GM23248 (cell line): ENCODE results near the gene HOXC11. TPM values are rescaled to one million over a fixed set of nuclear protein-coding genes. Genes with fewer than 3 reads are reported as not detected.

ENCODE experiments used
- DNase-seq: peaks from one replicate; pipeline ENCODE4 v3.0.0-alpha.2; 2015
- H2AFZ ChIP-seq: fragments of 200-600 bp; sonication (generic); 2 replicates; pipeline ENCODE4 v1.6.1; 2016; ENCODE audit warnings: antibody characterized with exemption
- H3F3A ChIP-seq: fragments of 200-600 bp; sonication (generic); 2 replicates; pipeline ENCODE4 v1.6.1; 2016; ENCODE audit warnings: mild to moderate bottlenecking, antibody characterized with exemption, mixed run types; ENCODE audit not compliant: insufficient read depth
- H3K27ac ChIP-seq: fragments of 200-600 bp; sonication (generic); 2 replicates; pipeline ENCODE4 v1.5.1; 2016; ENCODE audit warnings: mild to moderate bottlenecking
- H3K27me3 ChIP-seq: fragments of 200-600 bp; sonication (generic); replicated peaks from 2 replicates; pipeline ENCODE4 v1.6.1; 2016; ENCODE audit warnings: mild to moderate bottlenecking; ENCODE audit not compliant: insufficient read depth
- H3K36me3 ChIP-seq: fragments of 200-600 bp; sonication (generic); 2 replicates; pipeline ENCODE4 v1.6.1; 2016; ENCODE audit warnings: low read depth, mild to moderate bottlenecking
- H3K4me1 ChIP-seq: fragments of 200-600 bp; sonication (generic); 2 replicates; pipeline ENCODE4 v1.6.1; 2016; ENCODE audit warnings: mild to moderate bottlenecking; ENCODE audit not compliant: insufficient read depth
- H3K4me2 ChIP-seq: fragments of 200-600 bp; sonication (generic); one replicate; pipeline ENCODE4 v1.6.1; 2016; ENCODE audit warnings: mild to moderate bottlenecking; ENCODE audit not compliant: unreplicated experiment
- H3K4me3 ChIP-seq: fragments of 200-600 bp; sonication (generic); 2 replicates; pipeline ENCODE4 v1.5.1; 2016; ENCODE audit warnings: mild to moderate bottlenecking
- H3K79me2 ChIP-seq: fragments of 200-600 bp; sonication (generic); 2 replicates; pipeline ENCODE4 v1.6.1; 2016; ENCODE audit warnings: mild to moderate bottlenecking; ENCODE audit not compliant: insufficient read depth
- H3K9ac ChIP-seq: fragments of 200-600 bp; sonication (generic); 2 replicates; pipeline ENCODE4 v1.6.1; 2016; ENCODE audit warnings: mild to moderate bottlenecking
- H3K9me2 ChIP-seq: fragments of 200-600 bp; sonication (generic); 2 replicates; pipeline ENCODE4 v1.6.1; 2016; ENCODE audit warnings: mixed run types, mild to moderate bottlenecking, moderate library complexity; ENCODE audit not compliant: insufficient read depth
- H3K9me3 ChIP-seq: fragments of 200-600 bp; sonication (generic); one replicate; pipeline ENCODE4 v1.6.1; 2017; ENCODE audit warnings: low read depth
- H4K20me1 ChIP-seq: fragments of 200-600 bp; sonication (generic); 2 replicates; pipeline ENCODE4 v1.6.0; 2016; ENCODE audit not compliant: insufficient read depth
- EZH2 ChIP-seq: fragments of 200-600 bp; sonication (generic); IDR thresholded peaks from 2 replicates; pipeline ENCODE4 v1.6.1; 2018; ENCODE audit warnings: antibody characterized with exemption, mild to moderate bottlenecking; ENCODE audit not compliant: insufficient read depth, poor library complexity, severe bottlenecking
- EZH2phosphoT487 ChIP-seq: fragments of 200-600 bp; sonication (generic); IDR thresholded peaks from 2 replicates; pipeline ENCODE4 v1.6.1; 2018; ENCODE audit warnings: antibody characterized with exemption, moderate library complexity, mild to moderate bottlenecking, low read depth; ENCODE audit not compliant: insufficient read depth
- WGBS, 2 experiments: methylation state at CpG; one replicate each; pipeline ENCODE4 v1.1.6; 2015 to 2017; ENCODE audit warnings: low lambda C conversion rate in 2 of 2, low coverage in 1 of 2; ENCODE audit errors: missing lambda C conversion rate in 2 of 2; 5-methylcytosine and 5-hydroxymethylcytosine counted together
- in situ Hi-C: fragments of 300-500 bp; cut with MboI; formaldehyde crosslinking; loops from 2 replicates; pipeline ENCODE4 v1.15.0; 2020
- polyA plus RNA-seq: library from polyadenylated mRNA; unstranded; fragments of >200 nt; fragmentation: Nextera tagmentation; extraction: Ambion mirVana; gene quantifications from 2 replicates; pipeline ENCODE4 v1.2.1, GENCODE V29; 2016
- total RNA-seq: library from RNA; depleted of rRNA; stranded (reverse); fragments of >200 nt; shearing (Covaris generic); gene quantifications from 2 replicates; pipeline ENCODE4 v1.2.3, GENCODE V29; 2014

HOXC11 gene
- total and polyA plus RNA-seq, 2 experiments from 2014 or later = not detected

DNA sequence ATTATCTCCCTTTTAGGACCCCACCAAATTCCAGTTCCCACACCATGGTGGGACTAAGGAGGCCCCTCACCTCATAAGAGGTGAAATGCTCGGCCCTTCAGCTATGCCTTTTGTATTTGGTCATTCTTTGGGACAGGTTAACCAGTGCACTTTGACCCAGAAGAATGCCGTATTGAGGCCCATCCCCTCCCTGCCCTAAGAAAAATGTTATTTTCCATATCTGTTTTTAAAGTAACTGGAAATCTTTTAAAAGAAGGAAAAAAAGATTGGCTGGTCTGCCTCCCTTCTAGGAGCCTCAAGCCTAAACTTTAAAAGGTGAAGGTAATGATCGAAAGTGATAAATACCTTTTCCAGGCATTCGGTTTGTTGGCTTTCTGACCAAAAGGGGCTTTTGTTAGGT, 40.0 kb upstream of the HOXC11 start:
- 63 to 64% methylated on average over 4 of the region's 4 CpGs for WGBS, 2 experiments
- no peak for TF ChIP-seq EZH2phosphoT487
- TF ChIP-seq EZH2 = no peak
- no peak overlapping the region for H2AFZ ChIP-seq
- no peaks in the 10 kb centered on the region for H3K9me2 ChIP-seq
- no peak overlapping the region for H3K9ac ChIP-seq
- H3K4me2 ChIP-seq = no peak overlapping the region
- H3K4me1 ChIP-seq = no peaks in the 10 kb centered on the region
- H3K9me3 ChIP-seq = no peaks in the 10 kb centered on the region
- H3K27ac ChIP-seq = no peak overlapping the region
- DNase-seq = no peak
- no peaks in the 10 kb centered on the region for H4K20me1 ChIP-seq
- no peaks in the 10 kb centered on the region for H3K79me2 ChIP-seq
- peaks cover 100% of the 10 kb centered on the region for H3K27me3 ChIP-seq
- H3K36me3 ChIP-seq = no peaks in the 10 kb centered on the region
- in situ Hi-C loops = no loop called here
- no peak overlapping the region for H3K4me3 ChIP-seq
- H3F3A ChIP-seq = no peaks in the 10 kb centered on the region

DNA sequence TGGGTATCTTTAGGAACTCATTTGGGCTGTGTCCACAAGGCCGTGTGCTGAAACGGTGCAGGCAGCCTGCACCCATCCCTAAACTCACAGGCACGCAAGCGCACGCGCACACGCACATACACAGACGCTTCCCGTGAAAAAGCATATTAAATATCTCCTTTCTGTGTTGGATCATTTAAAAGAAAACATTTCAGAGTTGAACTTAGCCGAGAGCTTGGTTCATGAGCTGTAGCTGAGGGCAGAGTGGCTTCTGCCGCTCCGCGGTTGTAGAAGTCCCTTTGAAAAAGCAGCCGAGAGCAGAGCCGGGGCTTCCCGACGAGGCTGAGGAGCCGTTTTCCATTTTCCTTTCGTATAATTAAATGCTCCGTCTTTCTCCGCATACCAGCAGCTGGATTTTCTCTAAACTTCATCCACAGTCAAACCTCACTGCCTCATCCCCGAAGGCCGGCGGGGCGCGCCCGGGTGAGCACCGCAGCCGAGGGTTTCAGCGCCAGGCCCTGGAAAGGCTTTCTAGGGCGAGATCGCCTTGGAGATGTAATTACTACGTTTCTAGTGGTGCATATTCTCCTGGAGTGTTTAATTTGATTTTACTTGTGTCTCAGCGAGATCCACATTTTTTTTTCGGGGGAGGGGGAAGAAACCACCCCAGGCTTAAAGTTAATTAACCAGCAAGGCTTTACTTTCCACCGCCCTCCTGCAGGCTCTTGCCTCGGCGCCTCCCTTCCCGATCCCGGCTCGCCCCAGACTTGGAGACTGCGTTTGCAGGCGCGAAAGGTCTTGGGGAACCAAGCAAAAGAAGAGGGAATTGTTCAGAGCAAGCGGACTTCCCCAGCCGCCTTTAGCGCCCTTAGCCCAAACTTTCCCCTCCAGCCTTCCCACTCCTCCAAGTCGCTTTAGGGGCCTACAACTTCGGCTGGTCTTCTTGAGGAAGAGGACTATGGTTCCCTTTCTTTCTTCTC, 37.3 kb upstream of the HOXC11 start:
- 16 to 19% methylated on average over 49 of the region's 49 CpGs for WGBS, 2 experiments
- no peak overlapping the region for H3K27ac ChIP-seq
- in situ Hi-C loops = no loop called here

DNA sequence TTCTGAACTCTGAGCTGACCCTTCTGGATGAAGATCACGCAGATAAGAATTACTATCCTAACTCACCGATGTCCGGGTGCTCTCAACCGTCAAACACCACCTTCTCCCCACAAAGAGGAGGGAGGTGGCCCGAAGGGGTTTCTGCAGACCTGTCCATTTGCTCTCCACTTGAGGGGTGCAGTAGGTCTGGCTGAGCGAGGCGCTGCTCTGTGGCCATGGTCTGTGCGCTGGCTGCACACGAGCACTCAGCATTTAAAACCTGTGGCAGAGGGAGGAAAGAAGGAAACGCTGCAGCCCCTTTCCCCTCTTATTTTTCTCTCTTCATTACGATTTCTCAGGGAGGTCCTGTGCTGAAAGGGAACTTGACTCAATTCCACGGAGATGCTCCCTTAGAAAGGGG, 35.8 kb upstream of the HOXC11 start:
- H3K9ac ChIP-seq = no peak overlapping the region
- H3K4me3 ChIP-seq = no peak overlapping the region
- DNase-seq = no peak
- H3K9me3 ChIP-seq = no peaks in the 10 kb centered on the region
- H3F3A ChIP-seq = no peaks in the 10 kb centered on the region
- 11 to 12% methylated on average over 12 of the region's 12 CpGs for WGBS, 2 experiments
- H3K27ac ChIP-seq = no peak overlapping the region
- no peak overlapping the region for H2AFZ ChIP-seq
- H3K36me3 ChIP-seq = no peaks in the 10 kb centered on the region
- no peaks in the 10 kb centered on the region for H3K79me2 ChIP-seq
- no peak overlapping the region for H3K4me2 ChIP-seq
- H3K9me2 ChIP-seq = no peaks in the 10 kb centered on the region
- H4K20me1 ChIP-seq = no peaks in the 10 kb centered on the region
- peaks cover 99% of the 10 kb centered on the region for H3K27me3 ChIP-seq
- in situ Hi-C loops = no loop called here
- no peak for TF ChIP-seq EZH2phosphoT487
- no peak for TF ChIP-seq EZH2
- H3K4me1 ChIP-seq = no peaks in the 10 kb centered on the region

More for the DNA sequence above, 37.3 kb upstream of the HOXC11 start:
- Histone ChIP-seq H3K4me3 (peak overlapping the region; percentile 19), H3K4me1 (no peaks in the 10 kb centered on the region), H3K36me3 (no peaks in the 10 kb centered on the region), H4K20me1 (no peaks in the 10 kb centered on the region), H3K9ac (no peak overlapping the region), H3F3A (no peaks in the 10 kb centered on the region), H2AFZ (peak overlapping the region; percentile 19; the same call in 1 of the 2 replicates), H3K27me3 (peaks cover 100% of the 10 kb centered on the region), H3K9me3 (no peaks in the 10 kb centered on the region), H3K9me2 (no peaks in the 10 kb centered on the region), H3K4me2 (peak overlapping the region; percentile 25), H3K79me2 (no peaks in the 10 kb centered on the region)
- DNase-seq = peak; percentile 29
- peak; percentile 57; the same call in 1 of the 2 replicates for TF ChIP-seq EZH2phosphoT487
- TF ChIP-seq EZH2 = peak; percentile 99

DNA sequence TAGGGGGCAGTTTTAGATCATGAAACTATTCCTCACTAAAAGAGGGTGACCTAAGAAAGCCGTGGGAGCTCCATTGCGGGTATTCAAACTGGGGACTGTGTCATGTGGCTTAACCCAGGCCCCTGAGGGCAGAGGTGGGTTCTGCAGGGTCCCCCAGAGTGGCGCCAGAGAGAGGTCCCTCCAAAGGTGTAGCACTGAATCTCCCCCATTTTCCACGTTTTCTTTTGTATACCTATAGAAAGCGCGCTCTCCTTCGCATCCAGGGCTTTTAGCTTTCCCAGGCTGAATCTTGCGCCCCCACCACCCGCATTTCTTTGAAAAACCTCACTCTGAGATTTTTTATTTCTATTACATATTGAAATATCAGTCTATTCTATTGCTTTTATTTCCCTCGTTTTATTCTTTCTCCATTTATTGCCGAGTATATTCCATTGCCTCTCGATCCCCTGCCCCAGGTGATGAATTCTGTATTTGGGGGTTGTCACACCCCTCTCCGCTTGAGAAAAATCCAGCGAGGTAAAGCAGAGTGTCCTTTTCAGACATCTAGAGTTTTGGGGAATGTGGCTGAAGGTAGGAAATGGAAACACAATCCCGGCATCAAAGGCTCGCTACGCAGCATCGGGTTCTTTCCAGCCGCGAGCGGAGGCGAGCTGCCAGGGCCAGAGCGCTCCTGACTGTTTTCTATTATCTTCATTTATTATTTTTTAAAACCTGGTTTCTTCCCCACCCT, 35.2 kb upstream of the HOXC11 start:
- Histone ChIP-seq H3K27me3 (peaks cover 97% of the 10 kb centered on the region), H3K4me1 (no peaks in the 10 kb centered on the region), H4K20me1 (no peaks in the 10 kb centered on the region), H3K9me3 (no peaks in the 10 kb centered on the region), H3K27ac (no peak overlapping the region), H3K9me2 (no peaks in the 10 kb centered on the region), H3F3A (no peaks in the 10 kb centered on the region), H2AFZ (no peak overlapping the region), H3K36me3 (no peaks in the 10 kb centered on the region), H3K4me3 (no peak overlapping the region), H3K4me2 (no peak overlapping the region), H3K9ac (no peak overlapping the region), H3K79me2 (no peaks in the 10 kb centered on the region)
- in situ Hi-C loops = no loop called here
- WGBS, 2 experiments = 29 to 31% methylated on average over 23 of the region's 23 CpGs
- 0 out of 2 replicates have a peak, but pooled peaks have one; percentile 50 for TF ChIP-seq EZH2phosphoT487
- TF ChIP-seq EZH2 = peak; percentile 49
- DNase-seq = no peak
